Epithelial cell of esophagus (primary cell): ENCODE data around the gene SALL3.
"Not testable (repeated sequence)": the region's sequence is repeated elsewhere in the genome, so short reads cannot be mapped to it uniquely, and the experiment has no call there.

Experiments
- DNase-seq: peaks from one replicate; pipeline ENCODE4 v3.0.0; 2010; ENCODE audit warnings: low read depth
- H3K4me3 ChIP-seq: 2 replicates; pipeline ENCODE4 v1.5.1; 2011; ENCODE audit warnings: mild to moderate bottlenecking, low read length, control low read depth
- CTCF ChIP-seq: IDR thresholded peaks from 2 replicates; pipeline ENCODE4 v1.5.1; 2011; ENCODE audit warnings: low read depth, mild to moderate bottlenecking, low read length, control low read depth, inconsistent platforms; ENCODE audit not compliant: insufficient read depth; ENCODE audit errors: missing control alignments

The SALL3 gene

DNA sequence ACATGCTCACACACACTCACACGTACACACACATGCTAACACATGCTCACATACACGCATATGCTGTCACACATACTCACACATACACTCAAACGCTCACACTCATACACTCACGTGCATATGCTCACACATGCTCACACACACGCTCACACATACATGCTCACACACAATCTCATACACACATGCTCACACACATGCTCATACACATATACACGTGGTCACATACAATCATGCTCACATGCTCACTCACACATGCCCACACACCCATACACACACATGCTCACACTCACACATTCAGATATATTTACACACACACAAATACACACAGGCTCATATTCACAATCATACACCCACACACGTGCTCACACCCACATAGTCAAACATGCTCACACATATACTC lies 17.5 kb upstream of the SALL3 start:
- H3K4me3 ChIP-seq, result no peak overlapping the region
- TF ChIP-seq CTCF, result no peak

DNA sequence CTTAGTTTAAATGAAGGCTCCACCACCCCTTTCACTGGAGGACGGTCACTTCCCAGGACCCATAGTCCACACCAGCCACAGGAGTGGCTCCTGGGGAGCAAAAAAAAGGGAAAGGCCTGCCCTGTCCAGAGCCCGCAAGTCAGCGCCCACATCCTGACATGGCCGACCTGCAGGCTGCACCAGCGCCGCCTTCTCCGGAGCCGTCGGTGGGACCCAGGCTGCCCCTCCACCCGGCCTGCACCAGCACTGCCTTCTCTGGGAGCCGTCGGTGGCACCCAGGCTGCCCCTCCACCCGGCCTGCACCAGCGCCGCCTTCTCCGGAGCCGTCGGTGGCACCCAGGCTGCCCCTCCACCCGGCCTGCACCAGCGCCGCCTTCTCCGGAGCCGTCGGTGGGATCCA lies 14.9 kb upstream of the SALL3 start:
- H3K4me3 ChIP-seq, DNase-seq: not testable (repeated sequence)

More for the DNA sequence above, 17.5 kb upstream of the SALL3 start:
- DNase-seq, result no peak

GRCh38 chr18:78965260-78965659 lies 14.4 kb upstream of the SALL3 start:
- no peak for DNase-seq
- no peak overlapping the region for H3K4me3 ChIP-seq
- TF ChIP-seq CTCF, result no peak

DNA sequence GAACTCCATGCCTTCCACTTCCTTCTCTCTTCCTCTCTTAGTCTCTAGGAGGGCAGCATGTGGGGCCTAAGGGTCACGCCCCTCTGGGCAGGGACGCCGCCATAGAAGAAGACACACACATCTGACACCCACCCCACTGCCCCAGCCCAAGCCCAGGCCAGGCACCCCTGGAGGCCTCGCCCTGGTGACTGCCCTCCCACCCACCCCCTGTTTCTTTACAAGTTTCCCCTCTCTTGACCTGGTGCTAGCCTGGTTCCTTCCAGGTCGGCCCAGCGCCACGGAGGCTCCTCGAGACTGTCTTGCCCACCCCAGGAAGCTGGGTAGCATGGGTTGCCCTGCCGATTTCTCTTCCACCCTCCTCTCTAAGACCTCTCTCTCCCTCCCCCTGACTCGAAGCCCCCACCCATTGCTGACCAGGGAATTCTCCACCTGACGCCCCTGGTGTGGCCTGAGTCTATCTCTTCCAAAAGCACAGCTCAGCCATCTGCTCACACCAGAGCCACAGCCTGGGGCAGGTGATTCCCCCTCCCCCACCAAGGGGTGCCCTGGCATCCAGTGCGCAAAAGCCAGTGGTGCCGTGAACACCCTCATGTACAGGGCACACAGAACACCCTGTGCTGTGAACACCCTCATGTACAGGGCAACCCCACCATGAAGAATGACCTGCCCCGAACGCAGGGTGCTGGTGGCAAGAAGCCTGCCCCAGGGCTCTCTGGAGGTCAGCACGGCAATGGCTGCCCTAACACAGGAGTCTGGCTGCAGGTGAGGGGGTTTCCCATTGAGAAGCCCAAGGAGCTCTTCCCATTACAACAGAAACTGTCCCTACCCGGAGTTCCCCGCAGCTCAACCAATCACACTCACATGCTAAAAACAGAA lies 13.5 kb upstream of the SALL3 start:
- no peak overlapping the region for H3K4me3 ChIP-seq
- no peak for DNase-seq
- TF ChIP-seq CTCF, result no peak

DNA sequence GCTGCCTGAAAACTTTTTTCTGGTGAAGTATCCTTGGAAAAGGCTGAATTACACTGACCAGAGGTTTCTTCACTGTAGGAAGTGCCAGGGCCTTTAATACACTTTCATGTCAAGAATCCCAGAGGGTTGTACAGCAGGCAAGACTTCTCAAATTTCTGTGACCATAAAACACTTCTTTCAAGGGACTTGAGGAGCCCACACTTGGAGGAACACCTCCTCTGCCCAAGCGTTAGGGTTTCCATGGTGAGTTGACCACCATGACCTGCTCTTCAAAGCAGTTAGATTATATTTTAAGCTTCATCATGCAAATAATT lies 12.9 kb upstream of the SALL3 start:
- no peak overlapping the region for H3K4me3 ChIP-seq

DNA sequence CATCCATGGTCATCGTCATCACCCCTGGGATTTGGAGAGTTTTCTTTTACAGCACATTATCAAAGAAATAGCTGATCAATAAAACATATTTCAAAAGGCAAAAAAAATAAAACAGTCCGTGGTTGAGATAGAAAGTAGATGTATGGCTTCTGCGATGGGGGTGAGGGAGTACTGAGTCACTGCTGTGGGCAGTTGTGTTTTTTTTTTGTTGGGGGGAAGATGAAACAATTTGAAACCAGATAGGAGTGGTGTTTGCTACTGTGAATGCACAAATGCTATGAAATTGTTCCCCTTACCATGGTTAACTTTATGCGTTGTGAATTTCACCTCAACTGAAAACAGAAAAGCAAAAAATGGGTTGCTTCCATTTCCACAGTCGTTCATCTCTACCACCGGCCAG lies 11.9 kb upstream of the SALL3 start:
- DNase-seq, result no peak
- TF ChIP-seq CTCF, result no peak
- H3K4me3 ChIP-seq, result no peak overlapping the region

More for the DNA sequence above, 12.9 kb upstream of the SALL3 start:
- no peak for TF ChIP-seq CTCF
- DNase-seq, result no peak

- H3K4me3 ChIP-seq, result no peak overlapping the region
- no peak for DNase-seq
- no peak for TF ChIP-seq CTCF
Measured at GRCh38 chr18:78969574-78970315, 9.9 kb upstream of the SALL3 start.
